ENCODE data around the gene SURF1.

- peak; percentile 14 to 24 for TF ChIP-seq CTCF (conservative IDR thresholded peaks at IDR 0.05 in 1 of 2, IDR thresholded peaks at IDR 0.05 in 1 of 2; ENCODE audit: extremely low read depth in 1 of 2, insufficient read depth in 1 of 2, low read depth in 1 of 2, low read length in 2 of 2)
- no peak for TF ChIP-seq EZH2 (IDR thresholded peaks at IDR 0.05; ENCODE audit: borderline replicate concordance, low read length)
These were observed 14.2 kb downstream of the SURF1 start for GRCh38 chr9:133342069-133342406.
